DOHH2 (cell line): Measurements from ENCODE around the gene ZNF181.

Source experiments
- CTCF ChIP-seq: fragments of 200-600 bp; sonication (generic); IDR thresholded peaks from one replicate; pipeline ENCODE4 v1.5.1; 2014; ENCODE audit warnings: antibody characterized with exemption, mild to moderate bottlenecking, low read depth, low read length; ENCODE audit not compliant: poor library complexity, severe bottlenecking
- EZH2phosphoT487 ChIP-seq: fragments of 200-600 bp; sonication (generic); IDR thresholded peaks from 2 replicates; pipeline ENCODE4 v1.6.1; 2017; ENCODE audit warnings: borderline replicate concordance, mild to moderate bottlenecking, antibody characterized with exemption, low read length, moderate library complexity, mixed read lengths

- TF ChIP-seq CTCF (no peak), EZH2phosphoT487 (no peak)
Measured at GRCh38 chr19:34731019-34731829, 2.8 kb upstream of the ZNF181 start.
